Natural killer cell treated with Interleukin-12 subunit alpha and Interleukin-12 subunit beta and Interleukin-15 and Interleukin-18, amount 100 ng/mL, for 72 hours (primary cell): Measurements from ENCODE around the gene FNDC3B. TPM values are rescaled to one million over a fixed set of nuclear protein-coding genes. Genes with fewer than 3 reads are reported as not detected.

Experiments
- ATAC-seq, 2 donors: fragments of 150-1000 bp; cut with Tn5 transposase in 1 of 2; sonication (Bioruptor Pico), chemical (Tn5 transposase) in 1 of 2; 2 replicates each; pipeline ENCODE4 v1.10.0; 2021
- DNase-seq: peaks from one replicate; pipeline ENCODE4 v3.0.0; 2022; ENCODE audit warnings: low spot score
- H3K27ac Mint-ChIP-seq, 2 donors: 1 replicate in 1 of 2; 2 replicates in 1 of 2; pipeline ENCODE4 v1.8.0; 2022; ENCODE audit warnings: mixed read lengths in 2 of 2, mild to moderate bottlenecking in 1 of 2, moderate library complexity in 1 of 2
- H3K27me3 Mint-ChIP-seq, 2 donors: 1 replicate in 1 of 2; 2 replicates in 1 of 2; pipeline ENCODE4 v1.8.0; 2022; ENCODE audit warnings: mixed read lengths in 2 of 2
- H3K36me3 Mint-ChIP-seq: one replicate; pipeline ENCODE4 v1.8.0; 2022; ENCODE audit warnings: mixed read lengths
- H3K4me1 Mint-ChIP-seq, 2 donors: 1 replicate in 1 of 2; 2 replicates in 1 of 2; pipeline ENCODE4 v1.8.0; 2022; ENCODE audit warnings: low read depth in 2 of 2, mixed read lengths in 2 of 2, mild to moderate bottlenecking in 1 of 2
- H3K4me3 Mint-ChIP-seq: one replicate; pipeline ENCODE4 v1.8.0; 2022; ENCODE audit warnings: mixed read lengths
- H3K9me3 Mint-ChIP-seq: 2 replicates; pipeline ENCODE4 v1.8.0; 2022; ENCODE audit warnings: mixed read lengths
- total RNA-seq, 2 donors: library from RNA; stranded (reverse); gene quantifications; one replicate each; pipeline ENCODE4 v1.2.3, GENCODE V29; 2022

The FNDC3B gene
- total RNA-seq, 2 donors from 2014 or later, result 149 to 217 TPM

DNA sequence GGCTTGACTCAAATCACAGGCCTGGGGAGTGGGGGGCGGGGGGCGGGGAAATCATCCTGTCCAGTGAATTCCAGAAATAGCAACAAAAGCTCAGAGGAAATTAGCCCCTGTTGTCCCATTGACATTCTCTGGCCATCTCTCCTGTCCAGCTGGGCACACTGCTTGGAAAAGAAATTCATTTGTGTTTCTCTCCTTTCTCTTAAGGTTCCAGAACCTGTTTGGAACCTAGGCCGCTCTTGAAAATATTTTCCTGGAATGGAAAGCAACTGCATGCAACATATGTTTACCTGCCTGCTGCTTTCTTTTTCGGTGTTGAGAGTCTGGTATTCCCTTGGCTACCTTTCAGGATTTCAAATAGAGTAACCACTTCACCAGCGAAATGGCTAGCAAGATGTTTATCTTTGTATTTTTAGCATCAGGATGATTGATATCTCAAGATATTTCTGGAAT, 239.8 kb downstream of the FNDC3B start:
- ATAC-seq (no peak), DNase-seq (no peak)
- no peaks in the 10 kb centered on the region for H3K27me3 Mint-ChIP-seq
- no peak overlapping the region for H3K4me3 Mint-ChIP-seq
- peaks cover 23% of the 10 kb centered on the region for H3K36me3 Mint-ChIP-seq
- no peak overlapping the region for H3K27ac Mint-ChIP-seq
- no peaks in the 10 kb centered on the region for H3K9me3 Mint-ChIP-seq
- peaks cover 42 to 46% of the 10 kb centered on the region in 2 donors for H3K4me1 Mint-ChIP-seq

DNA sequence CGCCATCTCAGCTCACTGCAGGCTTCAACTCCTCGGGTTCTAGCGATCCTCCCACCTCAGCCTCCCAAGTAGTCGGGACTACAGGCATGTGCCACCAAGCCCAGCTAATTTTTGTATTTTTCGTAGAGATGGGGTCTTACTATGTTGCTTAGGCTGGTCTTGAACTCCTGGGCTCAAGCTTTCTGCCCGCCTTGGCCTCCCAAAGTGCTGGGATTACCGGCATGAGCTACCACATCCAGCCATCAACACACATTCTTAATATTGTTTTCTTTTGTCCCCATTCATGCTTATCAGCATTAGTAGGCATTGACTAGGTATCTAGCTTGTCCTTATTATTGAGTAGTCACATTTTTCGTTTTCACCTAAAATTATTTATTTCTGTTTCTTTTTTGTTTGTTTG, 240.6 kb downstream of the FNDC3B start:
- peaks cover 41 to 44% of the 10 kb centered on the region in 2 donors for H3K4me1 Mint-ChIP-seq
- no peak for DNase-seq
- no peaks in the 10 kb centered on the region for H3K9me3 Mint-ChIP-seq
- ATAC-seq, result no peak
- H3K4me3 Mint-ChIP-seq, result no peak overlapping the region
- H3K36me3 Mint-ChIP-seq, result peaks cover 20% of the 10 kb centered on the region
- H3K27me3 Mint-ChIP-seq, result no peaks in the 10 kb centered on the region
- H3K27ac Mint-ChIP-seq, result peak overlapping the region in 1 of 2 donors; percentile 58

DNA sequence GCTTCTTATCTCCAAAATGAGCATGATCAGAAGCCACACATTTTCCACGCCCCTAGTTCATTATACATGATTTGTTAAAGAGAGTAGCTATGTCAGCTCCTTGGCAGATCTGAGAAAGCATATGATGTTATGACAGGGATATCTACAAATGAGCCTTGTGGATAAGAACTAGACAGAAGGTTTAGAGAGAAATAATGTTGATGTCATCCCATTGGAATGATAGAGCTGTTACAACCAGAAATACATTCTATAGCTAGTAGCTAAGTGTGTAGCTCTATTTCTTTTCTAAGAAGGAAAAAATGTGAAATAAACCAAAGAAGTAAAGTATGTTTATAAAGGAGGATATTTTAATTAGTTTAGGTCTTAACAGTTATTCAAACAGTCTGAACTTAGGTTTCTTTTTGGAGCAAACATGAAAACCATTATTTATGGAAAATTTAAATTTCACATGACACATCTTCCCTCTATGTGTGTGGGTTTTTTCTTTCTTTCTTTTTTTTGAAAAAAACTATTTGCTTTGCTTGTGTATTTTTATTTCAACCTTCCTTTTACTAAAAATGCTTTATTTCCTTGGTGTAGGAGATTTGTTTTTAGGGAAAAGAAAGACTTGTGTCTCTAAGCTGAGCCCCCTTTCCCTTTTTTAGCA, 241.2 kb downstream of the FNDC3B start:
- H3K27me3 Mint-ChIP-seq, result no peaks in the 10 kb centered on the region
- peaks cover 18% of the 10 kb centered on the region for H3K36me3 Mint-ChIP-seq
- no peaks in the 10 kb centered on the region for H3K9me3 Mint-ChIP-seq
- no peak overlapping the region for H3K4me3 Mint-ChIP-seq
- peak overlapping the region in 1 of 2 donors; percentile 58 for H3K27ac Mint-ChIP-seq
- no peak for ATAC-seq
- no peak for DNase-seq
- H3K4me1 Mint-ChIP-seq, result peaks cover 41 to 42% of the 10 kb centered on the region in 2 donors

DNA sequence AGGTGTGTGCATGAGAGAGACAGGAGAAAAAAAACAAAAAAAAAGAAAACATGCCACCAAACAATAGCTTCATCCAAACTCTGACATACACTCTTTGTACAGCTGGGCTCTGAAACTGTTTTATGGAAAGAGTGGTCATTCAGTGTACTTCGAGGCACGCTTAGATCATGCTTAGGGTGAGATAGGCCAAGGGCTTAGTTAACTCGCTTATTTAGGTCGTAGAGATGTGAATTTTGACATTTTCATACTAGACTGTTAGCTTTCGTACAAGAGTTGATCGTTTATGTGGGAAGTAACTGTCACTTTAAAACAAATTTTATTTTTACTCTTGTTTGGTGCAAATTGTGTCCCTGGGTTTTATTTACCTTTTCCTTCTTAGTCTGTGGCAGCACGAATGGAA, 242.5 kb downstream of the FNDC3B start:
- Mint-ChIP-seq H3K36me3 (peaks cover 16% of the 10 kb centered on the region), H3K4me3 (no peak overlapping the region), H3K27ac (peak overlapping the region in 1 of 2 donors; percentile 39), H3K9me3 (no peaks in the 10 kb centered on the region), H3K27me3 (no peaks in the 10 kb centered on the region), H3K4me1 (peaks cover 40 to 41% of the 10 kb centered on the region in 2 donors)
- ATAC-seq, result no peak
- DNase-seq, result no peak

DNA sequence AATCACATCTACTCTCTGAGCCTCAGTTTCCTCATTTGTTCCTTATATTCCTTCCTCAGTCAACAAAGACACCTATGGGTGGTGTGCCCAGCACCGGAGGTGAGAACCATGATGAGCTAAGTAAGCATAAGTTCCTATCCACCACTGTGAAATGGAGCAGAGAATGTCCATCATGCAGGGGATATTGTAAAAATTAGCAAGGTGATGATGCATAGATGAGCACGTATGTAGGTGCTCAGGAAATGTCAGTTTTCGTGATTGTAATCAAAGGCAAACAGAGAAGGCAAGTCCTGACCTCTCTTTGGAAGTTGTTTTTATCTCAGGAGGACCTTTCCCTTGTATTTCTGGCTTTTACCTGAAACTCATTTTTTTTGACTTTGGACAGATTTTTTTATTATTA, 243.5 kb downstream of the FNDC3B start:
- Mint-ChIP-seq H3K36me3 (peaks cover 20% of the 10 kb centered on the region), H3K27ac (peak overlapping the region in 1 of 2 donors; percentile 39), H3K4me1 (peaks cover 46 to 49% of the 10 kb centered on the region in 2 donors), H3K4me3 (no peak overlapping the region), H3K27me3 (no peaks in the 10 kb centered on the region), H3K9me3 (no peaks in the 10 kb centered on the region)
- DNase-seq (no peak), ATAC-seq (no peak)

DNA sequence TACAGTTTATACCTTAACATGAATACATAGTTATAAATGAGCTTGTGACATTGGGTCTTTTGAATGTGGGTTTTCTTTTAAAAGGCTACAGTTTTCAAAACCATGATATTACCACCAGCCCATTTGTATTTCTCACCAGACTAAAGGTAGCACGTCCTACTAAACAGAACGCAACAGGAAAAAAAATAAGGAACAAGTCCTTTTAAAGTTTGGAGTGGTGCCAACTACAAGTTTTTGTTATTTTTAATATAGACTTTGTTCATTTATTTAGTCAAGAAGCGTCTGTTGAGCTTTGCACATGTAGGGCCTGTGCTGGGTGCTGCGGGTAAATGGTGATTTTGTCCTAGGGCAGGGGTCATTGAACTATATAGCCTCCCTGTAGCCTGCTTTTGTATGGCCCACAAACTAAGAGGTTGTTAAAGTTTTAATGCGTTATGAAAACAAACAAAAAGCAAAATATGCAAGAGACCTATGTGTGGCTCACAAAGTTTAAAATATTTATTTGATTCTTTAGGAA, 244.5 kb downstream of the FNDC3B start:
- peaks cover 54 to 59% of the 10 kb centered on the region in 2 donors for H3K4me1 Mint-ChIP-seq
- H3K27me3 Mint-ChIP-seq, result no peaks in the 10 kb centered on the region
- H3K9me3 Mint-ChIP-seq, result no peaks in the 10 kb centered on the region
- no peak overlapping the region for H3K4me3 Mint-ChIP-seq
- peaks cover 20% of the 10 kb centered on the region for H3K36me3 Mint-ChIP-seq
- no peak for ATAC-seq
- H3K27ac Mint-ChIP-seq, result no peak overlapping the region
- DNase-seq, result no peak

DNA sequence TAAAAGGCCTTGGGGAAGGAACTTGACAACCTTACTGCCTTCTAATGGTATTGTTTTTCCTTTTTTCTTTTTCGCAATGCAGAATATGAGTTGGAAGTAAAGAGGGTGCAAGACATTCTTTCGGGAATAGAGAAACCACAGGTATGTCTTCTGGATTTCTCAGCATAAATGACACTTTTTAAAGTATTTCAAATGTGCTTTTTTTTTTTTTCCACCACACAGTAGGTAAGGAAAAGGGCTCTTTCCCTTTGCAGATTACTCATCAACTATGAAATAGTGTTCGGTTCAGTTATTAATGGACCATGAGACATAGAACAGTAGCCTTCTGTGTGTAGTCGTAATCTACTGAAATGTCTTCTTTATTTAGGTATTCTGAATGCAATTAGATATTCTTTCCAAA, 246.5 kb downstream of the FNDC3B start:
- H3K36me3 Mint-ChIP-seq, result peaks cover 27% of the 10 kb centered on the region
- ATAC-seq (no peak), DNase-seq (no peak)
- peak overlapping the region in 1 of 2 donors; percentile 84 for H3K27ac Mint-ChIP-seq
- peaks cover 62 to 66% of the 10 kb centered on the region in 2 donors for H3K4me1 Mint-ChIP-seq
- H3K4me3 Mint-ChIP-seq, result no peak overlapping the region
- no peaks in the 10 kb centered on the region for H3K9me3 Mint-ChIP-seq
- H3K27me3 Mint-ChIP-seq, result no peaks in the 10 kb centered on the region

DNA sequence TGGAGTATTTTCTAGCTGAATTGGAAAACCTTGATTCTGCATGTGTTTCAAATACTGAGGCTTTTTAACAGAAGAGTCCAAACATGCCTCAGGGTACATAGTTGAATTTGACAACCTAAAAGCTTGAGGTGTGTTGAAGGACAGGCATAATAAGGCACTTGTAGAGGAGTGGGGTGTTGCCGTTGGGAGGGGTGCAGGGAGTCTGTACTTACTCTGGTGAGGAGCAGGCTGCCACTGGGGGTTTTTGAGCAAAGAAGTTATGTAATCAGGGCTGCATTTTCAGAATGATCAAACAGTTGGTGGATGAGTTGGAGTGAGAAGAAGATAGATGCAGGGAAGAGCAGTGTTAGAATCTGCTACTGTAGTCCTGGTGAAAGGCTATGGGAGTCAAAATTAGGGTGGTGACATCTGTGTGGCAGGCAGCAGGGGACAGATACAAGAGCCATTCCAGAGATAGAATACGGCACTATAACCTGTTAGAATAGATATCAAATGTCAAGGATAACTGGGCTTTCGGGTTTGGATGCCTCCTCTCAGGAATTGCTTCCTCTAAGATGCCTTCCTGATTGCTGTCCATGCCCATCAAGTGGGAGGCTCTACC, 247.3 kb downstream of the FNDC3B start:
- Mint-ChIP-seq H3K4me3 (no peak overlapping the region), H3K27ac (peak overlapping the region; percentile 75 to 84), H3K4me1 (peaks cover 59 to 63% of the 10 kb centered on the region in 2 donors), H3K36me3 (peaks cover 24% of the 10 kb centered on the region), H3K27me3 (no peaks in the 10 kb centered on the region), H3K9me3 (no peaks in the 10 kb centered on the region)
- ATAC-seq (no peak), DNase-seq (no peak)

DNA sequence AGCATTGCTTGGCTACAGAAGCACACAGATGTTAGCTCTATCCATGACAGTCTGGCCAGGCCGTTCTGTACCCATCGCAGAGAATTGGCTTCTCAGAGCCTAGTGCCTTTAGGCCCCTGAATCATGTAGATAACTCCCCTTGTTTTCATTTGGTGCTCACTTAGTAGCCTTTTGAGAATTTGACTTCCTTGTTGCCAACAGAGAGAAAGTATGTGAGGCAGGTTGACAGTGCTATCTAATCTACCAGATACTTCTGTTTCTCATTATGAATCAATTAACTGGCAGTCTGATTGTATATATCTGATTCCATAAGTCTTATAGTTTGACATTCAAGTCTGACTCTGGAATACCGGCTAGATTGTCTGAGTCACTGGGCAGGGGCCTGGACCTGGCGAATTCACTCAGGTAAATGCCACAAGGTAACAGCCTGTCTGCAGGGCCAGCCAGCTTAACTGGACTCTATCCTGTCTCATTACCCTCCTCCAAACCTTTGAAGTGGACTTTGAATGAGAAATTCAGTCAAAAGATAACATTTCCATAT, 248.6 kb downstream of the FNDC3B start:
- Mint-ChIP-seq H3K9me3 (no peaks in the 10 kb centered on the region), H3K27ac (peak overlapping the region; percentile 75 to 84), H3K36me3 (peaks cover 19% of the 10 kb centered on the region), H3K27me3 (no peaks in the 10 kb centered on the region), H3K4me3 (peak overlapping the region; percentile 12), H3K4me1 (peaks cover 61 to 62% of the 10 kb centered on the region in 2 donors)
- DNase-seq, result no peak
- ATAC-seq, result no peak

DNA sequence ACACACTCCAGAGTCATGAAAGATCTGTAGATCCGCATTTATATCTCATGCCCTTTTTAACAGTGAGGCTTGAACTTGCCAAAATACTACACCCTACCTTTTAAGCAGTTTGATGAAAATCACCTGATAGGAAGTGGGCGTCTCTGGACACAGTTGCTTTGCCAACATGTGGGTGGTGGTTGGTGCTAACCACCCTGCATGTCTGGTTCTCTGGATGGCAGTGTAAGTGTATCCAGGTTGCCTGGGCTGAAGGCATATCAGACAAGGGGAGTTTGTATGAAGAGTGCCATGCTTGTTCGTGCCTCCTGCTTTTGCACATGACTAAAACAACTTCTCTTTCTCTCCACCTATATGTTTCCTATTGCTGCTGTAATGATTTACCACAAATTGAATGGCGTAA, 249.3 kb downstream of the FNDC3B start:
- H3K4me1 Mint-ChIP-seq, result peaks cover 56 to 66% of the 10 kb centered on the region in 2 donors
- H3K9me3 Mint-ChIP-seq, result no peaks in the 10 kb centered on the region
- H3K27me3 Mint-ChIP-seq, result no peaks in the 10 kb centered on the region
- H3K4me3 Mint-ChIP-seq, result peak overlapping the region; percentile 12
- ATAC-seq (peak; percentile 37 to 54), DNase-seq (no peak)
- peaks cover 24% of the 10 kb centered on the region for H3K36me3 Mint-ChIP-seq
- H3K27ac Mint-ChIP-seq, result peak overlapping the region; percentile 75 to 84

DNA sequence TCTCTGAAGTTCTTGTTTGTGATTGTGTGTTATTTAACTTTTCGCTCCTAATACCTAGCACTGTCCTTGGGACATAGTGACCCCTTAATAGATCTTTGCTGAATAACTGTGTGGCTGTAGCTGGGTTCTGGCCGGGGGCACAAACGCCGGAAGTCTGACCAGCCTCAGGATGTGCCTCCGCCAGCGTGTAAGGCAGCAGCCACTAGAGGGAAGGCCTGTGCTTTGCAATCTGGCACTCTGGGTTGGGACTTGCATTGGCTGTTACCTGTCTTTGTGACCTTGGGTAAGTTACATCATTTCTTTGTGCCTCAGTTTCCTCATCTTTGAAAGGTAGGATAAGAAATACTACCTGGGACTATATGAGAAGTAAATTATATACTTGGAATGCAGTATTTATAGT, 250.2 kb downstream of the FNDC3B start:
- peak; percentile 67 for DNase-seq
- peak overlapping the region; percentile 72 for H3K4me3 Mint-ChIP-seq
- peaks cover 30% of the 10 kb centered on the region for H3K36me3 Mint-ChIP-seq
- peak overlapping the region; percentile 75 to 84 for H3K27ac Mint-ChIP-seq
- H3K27me3 Mint-ChIP-seq, result no peaks in the 10 kb centered on the region
- H3K9me3 Mint-ChIP-seq, result no peaks in the 10 kb centered on the region
- ATAC-seq, result peak; percentile 78 to 84
- peaks cover 60 to 71% of the 10 kb centered on the region in 2 donors for H3K4me1 Mint-ChIP-seq

DNA sequence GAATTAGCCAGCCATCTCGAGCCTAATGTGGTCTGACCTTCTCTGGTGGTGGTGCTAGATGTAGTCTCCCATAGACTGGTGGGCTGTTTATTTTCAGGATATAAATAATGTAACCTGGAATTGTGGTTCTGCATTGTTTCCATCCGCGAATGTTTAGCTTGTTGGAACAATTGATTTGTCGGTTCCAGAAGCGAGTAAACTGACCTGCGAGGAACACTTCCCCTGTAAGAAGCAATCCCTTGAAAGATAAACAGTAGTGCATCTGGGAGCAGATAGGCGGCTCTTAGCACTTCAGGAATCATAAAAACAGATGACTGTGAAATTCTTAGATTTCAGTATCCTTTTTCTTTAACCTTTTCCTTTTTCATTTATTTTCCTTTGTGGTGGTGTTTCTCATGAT, 251.1 kb downstream of the FNDC3B start:
- H3K27ac Mint-ChIP-seq, result peak overlapping the region in 1 of 2 donors; percentile 51
- no peaks in the 10 kb centered on the region for H3K27me3 Mint-ChIP-seq
- H3K36me3 Mint-ChIP-seq, result peaks cover 30% of the 10 kb centered on the region
- DNase-seq, result no peak
- no peak overlapping the region for H3K4me3 Mint-ChIP-seq
- no peaks in the 10 kb centered on the region for H3K9me3 Mint-ChIP-seq
- ATAC-seq, result no peak
- H3K4me1 Mint-ChIP-seq, result peaks cover 53 to 64% of the 10 kb centered on the region in 2 donors

DNA sequence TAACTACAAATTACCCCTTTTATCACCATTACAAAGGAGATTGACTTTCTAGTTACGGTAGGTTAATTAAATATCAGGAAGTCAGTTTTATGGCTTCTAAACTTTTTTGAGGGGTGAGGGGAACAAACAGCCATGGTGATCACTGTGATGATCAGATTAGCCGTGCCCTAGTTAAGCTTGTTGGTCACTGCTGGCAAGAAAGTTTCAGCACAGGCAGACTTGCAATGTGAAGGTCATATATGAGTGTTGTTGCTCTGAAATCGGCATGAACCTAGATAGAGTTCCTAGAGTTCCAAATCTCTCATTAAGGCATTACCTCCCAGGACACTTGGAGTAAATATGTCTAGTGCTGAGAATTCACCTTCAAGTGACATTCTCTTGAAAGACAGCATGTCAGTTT, 252.3 kb downstream of the FNDC3B start:
- Mint-ChIP-seq H3K4me1 (peaks cover 47 to 64% of the 10 kb centered on the region in 2 donors), H3K4me3 (no peak overlapping the region), H3K27ac (no peak overlapping the region), H3K36me3 (peaks cover 33% of the 10 kb centered on the region), H3K9me3 (no peaks in the 10 kb centered on the region), H3K27me3 (no peaks in the 10 kb centered on the region)
- no peak for ATAC-seq
- DNase-seq, result no peak

DNA sequence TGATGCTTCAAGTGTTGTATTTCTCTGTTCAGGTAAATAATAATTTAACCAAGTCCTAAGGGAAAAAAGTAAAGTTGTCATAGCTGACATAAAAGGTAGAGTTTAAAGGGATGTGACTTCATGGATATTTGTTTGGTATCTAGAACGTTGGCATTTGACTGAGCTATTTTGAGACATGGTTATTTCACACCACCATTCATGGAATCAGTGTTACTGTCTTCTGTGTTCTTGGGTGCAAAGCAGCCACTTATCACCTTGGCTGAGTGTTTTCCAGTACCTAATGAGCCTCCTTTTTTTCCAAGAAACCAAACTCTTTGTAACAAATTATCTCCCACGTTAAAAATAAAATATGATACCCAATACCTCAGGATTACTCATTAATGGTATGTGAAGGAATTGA, 253.0 kb downstream of the FNDC3B start:
- Mint-ChIP-seq H3K27me3 (no peaks in the 10 kb centered on the region), H3K9me3 (no peaks in the 10 kb centered on the region), H3K27ac (no peak overlapping the region), H3K36me3 (peaks cover 28% of the 10 kb centered on the region), H3K4me3 (no peak overlapping the region), H3K4me1 (peaks cover 41 to 60% of the 10 kb centered on the region in 2 donors)
- ATAC-seq, result no peak
- DNase-seq, result no peak
